ENCODE measurements around the gene OSER1. TPM values are rescaled to one million over a fixed set of nuclear protein-coding genes. Genes with fewer than 3 reads are reported as not detected.
A peak's percentile ranks its signal among the peaks of the same experiment; 100 is the strongest.

The OSER1 gene
- total and polyA plus RNA-seq, 2 of the 8 experiments (the other 6 are each of a cell fraction or from before 2014, with no cell fraction given): 24.5 to 31.8 TPM

GRCh38 chr20:44210406-44211176 is at the start of gene OSER1 (continued):
- TF ChIP-seq GABPA (IDR thresholded peaks at IDR 0.05; ENCODE audit: borderline replicate concordance, insufficient read depth, low read length) (no peak), ZNF274 (IDR thresholded peaks at IDR 0.05; ENCODE audit: borderline replicate concordance, extremely low read depth, low read length) (no peak), MAFK (IDR thresholded peaks at IDR 0.05; ENCODE audit: low read depth, low read length) (peak; percentile 61; the same call in 1 of the 2 replicates), CEBPB (IDR thresholded peaks at IDR 0.05; ENCODE audit: low read depth, low read length) (peak; percentile 90), JUN (IDR thresholded peaks at IDR 0.05; ENCODE audit: low read depth, low read length) (no peak), RNF2 (IDR thresholded peaks at IDR 0.05; ENCODE audit: borderline replicate concordance, low read depth, low read length, missing control alignments, poor library complexity, severe bottlenecking) (no peak), RFX5 (IDR thresholded peaks at IDR 0.05; ENCODE audit: borderline replicate concordance, low read depth, low read length) (no peak), POLR2AphosphoS5 (IDR thresholded peaks at IDR 0.05; ENCODE audit: low read depth, low read length) (peak; percentile 81)
- TF ChIP-seq, protein P1, sequence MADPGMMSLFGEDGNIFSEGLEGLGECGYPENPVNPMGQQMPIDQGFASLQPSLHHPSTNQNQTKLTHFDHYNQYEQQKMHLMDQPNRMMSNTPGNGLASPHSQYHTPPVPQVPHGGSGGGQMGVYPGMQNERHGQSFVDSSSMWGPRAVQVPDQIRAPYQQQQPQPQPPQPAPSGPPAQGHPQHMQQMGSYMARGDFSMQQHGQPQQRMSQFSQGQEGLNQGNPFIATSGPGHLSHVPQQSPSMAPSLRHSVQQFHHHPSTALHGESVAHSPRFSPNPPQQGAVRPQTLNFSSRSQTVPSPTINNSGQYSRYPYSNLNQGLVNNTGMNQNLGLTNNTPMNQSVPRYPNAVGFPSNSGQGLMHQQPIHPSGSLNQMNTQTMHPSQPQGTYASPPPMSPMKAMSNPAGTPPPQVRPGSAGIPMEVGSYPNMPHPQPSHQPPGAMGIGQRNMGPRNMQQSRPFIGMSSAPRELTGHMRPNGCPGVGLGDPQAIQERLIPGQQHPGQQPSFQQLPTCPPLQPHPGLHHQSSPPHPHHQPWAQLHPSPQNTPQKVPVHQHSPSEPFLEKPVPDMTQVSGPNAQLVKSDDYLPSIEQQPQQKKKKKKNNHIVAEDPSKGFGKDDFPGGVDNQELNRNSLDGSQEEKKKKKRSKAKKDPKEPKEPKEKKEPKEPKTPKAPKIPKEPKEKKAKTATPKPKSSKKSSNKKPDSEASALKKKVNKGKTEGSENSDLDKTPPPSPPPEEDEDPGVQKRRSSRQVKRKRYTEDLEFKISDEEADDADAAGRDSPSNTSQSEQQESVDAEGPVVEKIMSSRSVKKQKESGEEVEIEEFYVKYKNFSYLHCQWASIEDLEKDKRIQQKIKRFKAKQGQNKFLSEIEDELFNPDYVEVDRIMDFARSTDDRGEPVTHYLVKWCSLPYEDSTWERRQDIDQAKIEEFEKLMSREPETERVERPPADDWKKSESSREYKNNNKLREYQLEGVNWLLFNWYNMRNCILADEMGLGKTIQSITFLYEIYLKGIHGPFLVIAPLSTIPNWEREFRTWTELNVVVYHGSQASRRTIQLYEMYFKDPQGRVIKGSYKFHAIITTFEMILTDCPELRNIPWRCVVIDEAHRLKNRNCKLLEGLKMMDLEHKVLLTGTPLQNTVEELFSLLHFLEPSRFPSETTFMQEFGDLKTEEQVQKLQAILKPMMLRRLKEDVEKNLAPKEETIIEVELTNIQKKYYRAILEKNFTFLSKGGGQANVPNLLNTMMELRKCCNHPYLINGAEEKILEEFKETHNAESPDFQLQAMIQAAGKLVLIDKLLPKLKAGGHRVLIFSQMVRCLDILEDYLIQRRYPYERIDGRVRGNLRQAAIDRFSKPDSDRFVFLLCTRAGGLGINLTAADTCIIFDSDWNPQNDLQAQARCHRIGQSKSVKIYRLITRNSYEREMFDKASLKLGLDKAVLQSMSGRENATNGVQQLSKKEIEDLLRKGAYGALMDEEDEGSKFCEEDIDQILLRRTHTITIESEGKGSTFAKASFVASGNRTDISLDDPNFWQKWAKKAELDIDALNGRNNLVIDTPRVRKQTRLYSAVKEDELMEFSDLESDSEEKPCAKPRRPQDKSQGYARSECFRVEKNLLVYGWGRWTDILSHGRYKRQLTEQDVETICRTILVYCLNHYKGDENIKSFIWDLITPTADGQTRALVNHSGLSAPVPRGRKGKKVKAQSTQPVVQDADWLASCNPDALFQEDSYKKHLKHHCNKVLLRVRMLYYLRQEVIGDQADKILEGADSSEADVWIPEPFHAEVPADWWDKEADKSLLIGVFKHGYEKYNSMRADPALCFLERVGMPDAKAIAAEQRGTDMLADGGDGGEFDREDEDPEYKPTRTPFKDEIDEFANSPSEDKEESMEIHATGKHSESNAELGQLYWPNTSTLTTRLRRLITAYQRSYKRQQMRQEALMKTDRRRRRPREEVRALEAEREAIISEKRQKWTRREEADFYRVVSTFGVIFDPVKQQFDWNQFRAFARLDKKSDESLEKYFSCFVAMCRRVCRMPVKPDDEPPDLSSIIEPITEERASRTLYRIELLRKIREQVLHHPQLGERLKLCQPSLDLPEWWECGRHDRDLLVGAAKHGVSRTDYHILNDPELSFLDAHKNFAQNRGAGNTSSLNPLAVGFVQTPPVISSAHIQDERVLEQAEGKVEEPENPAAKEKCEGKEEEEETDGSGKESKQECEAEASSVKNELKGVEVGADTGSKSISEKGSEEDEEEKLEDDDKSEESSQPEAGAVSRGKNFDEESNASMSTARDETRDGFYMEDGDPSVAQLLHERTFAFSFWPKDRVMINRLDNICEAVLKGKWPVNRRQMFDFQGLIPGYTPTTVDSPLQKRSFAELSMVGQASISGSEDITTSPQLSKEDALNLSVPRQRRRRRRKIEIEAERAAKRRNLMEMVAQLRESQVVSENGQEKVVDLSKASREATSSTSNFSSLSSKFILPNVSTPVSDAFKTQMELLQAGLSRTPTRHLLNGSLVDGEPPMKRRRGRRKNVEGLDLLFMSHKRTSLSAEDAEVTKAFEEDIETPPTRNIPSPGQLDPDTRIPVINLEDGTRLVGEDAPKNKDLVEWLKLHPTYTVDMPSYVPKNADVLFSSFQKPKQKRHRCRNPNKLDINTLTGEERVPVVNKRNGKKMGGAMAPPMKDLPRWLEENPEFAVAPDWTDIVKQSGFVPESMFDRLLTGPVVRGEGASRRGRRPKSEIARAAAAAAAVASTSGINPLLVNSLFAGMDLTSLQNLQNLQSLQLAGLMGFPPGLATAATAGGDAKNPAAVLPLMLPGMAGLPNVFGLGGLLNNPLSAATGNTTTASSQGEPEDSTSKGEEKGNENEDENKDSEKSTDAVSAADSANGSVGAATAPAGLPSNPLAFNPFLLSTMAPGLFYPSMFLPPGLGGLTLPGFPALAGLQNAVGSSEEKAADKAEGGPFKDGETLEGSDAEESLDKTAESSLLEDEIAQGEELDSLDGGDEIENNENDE (IDR thresholded peaks at IDR 0.05; ENCODE audit: insufficient replicate concordance, low read length): no peak
